SK-N-SH (cell line): ENCODE data around the gene CIDEB. TPM values are rescaled to one million over a fixed set of nuclear protein-coding genes. Genes with fewer than 3 reads are reported as not detected.

ENCODE experiments used
- CTCF ChIA-PET: fragments of 300-600, 350-600 bp; formaldehyde crosslinking; extraction: SDS; loops from one replicate; lab custom pipeline; 2021; lab: Yijun Ruan, JAX
- POLR2A ChIA-PET: fragments of 350-600 bp; sonication (Branson Sonifier 250); formaldehyde crosslinking; extraction: SDS; loops from one replicate; lab custom pipeline; 2020; ENCODE audit warnings: antibody characterized with exemption, inconsistent platforms; lab: Yijun Ruan, JAX
- DNase-seq: peaks from one replicate; pipeline ENCODE4 v3.0.0; 2012
- H2AFZ ChIP-seq: fragments of 200-600 bp; sonication (generic); 2 replicates; pipeline ENCODE4 v1.8.1; 2016; ENCODE audit warnings: antibody characterized with exemption, mild to moderate bottlenecking, low read depth
- H3F3A ChIP-seq: fragments of 200-600 bp; sonication (generic); replicated peaks from 2 replicates; pipeline ENCODE3; 2016; ENCODE audit warnings: antibody characterized with exemption, mild to moderate bottlenecking; ENCODE audit not compliant: insufficient read depth
- H3K27ac ChIP-seq, 2 experiments: fragments of 200-500 bp in 1 of 2; fragments of 200-600 bp in 1 of 2; sonication (Bioruptor generic) in 1 of 2; sonication (generic), shearing (Covaris generic) in 1 of 2; 2 replicates each; pipeline versions ENCODE4 v1.5.1 to v1.6.1; 2014 to 2016; ENCODE audit warnings: low read depth in 2 of 2, inconsistent platforms in 1 of 2, low read length in 1 of 2, mild to moderate bottlenecking in 1 of 2, mixed read lengths in 1 of 2
- H3K27me3 ChIP-seq: fragments of 200-600 bp; sonication (generic), shearing (Covaris generic); 2 replicates; pipeline ENCODE4 v1.6.1; 2016; ENCODE audit warnings: mixed run types; ENCODE audit not compliant: insufficient read depth
- H3K36me3 ChIP-seq, 2 experiments: fragments of 200-500 bp in 1 of 2; fragments of 200-600 bp in 1 of 2; sonication (Bioruptor generic) in 1 of 2; sonication (generic) in 1 of 2; replicated peaks in 1 of 2; 2 replicates each; pipeline versions ENCODE3 to v1.5.1; 2014 to 2016; ENCODE audit warnings: low read length in 1 of 2, mild to moderate bottlenecking in 1 of 2; ENCODE audit not compliant: insufficient read depth in 2 of 2, control insufficient read depth in 1 of 2
- H3K4me1 ChIP-seq, 2 experiments: fragments of 200-500 bp in 1 of 2; fragments of 200-600 bp in 1 of 2; sonication (Bioruptor generic) in 1 of 2; sonication (generic), shearing (Covaris generic) in 1 of 2; 2 replicates each; pipeline versions ENCODE4 v1.5.1 to v1.6.1; 2014 to 2016; ENCODE audit warnings: low read depth in 1 of 2, low read length in 1 of 2, mixed run types in 1 of 2; ENCODE audit not compliant: insufficient read depth in 2 of 2, control insufficient read depth in 1 of 2
- H3K4me2 ChIP-seq: fragments of 200-600 bp; sonication (generic), shearing (Covaris generic); 2 replicates; pipeline ENCODE4 v1.6.1; 2017; ENCODE audit warnings: mixed run types
- H3K4me3 ChIP-seq, 2 experiments: fragments of 200-500 bp in 1 of 2; fragments of 200-600 bp in 1 of 2; sonication (Bioruptor generic) in 1 of 2; sonication (generic), shearing (Covaris generic) in 1 of 2; 2 replicates each; pipeline versions ENCODE4 v1.5.1 to v1.8.1; 2014 to 2016; ENCODE audit warnings: low read depth in 2 of 2, inconsistent platforms in 1 of 2, low read length in 1 of 2, mild to moderate bottlenecking in 1 of 2, mixed read lengths in 1 of 2, moderate library complexity in 1 of 2
- H3K79me2 ChIP-seq: fragments of 200-600 bp; sonication (generic); 2 replicates; pipeline ENCODE4 v1.8.1; 2017; ENCODE audit warnings: mild to moderate bottlenecking; ENCODE audit not compliant: insufficient read depth
- H3K9ac ChIP-seq: fragments of 200-600 bp; sonication (generic); 2 replicates; pipeline ENCODE4 v1.6.1; 2017; ENCODE audit warnings: mixed run types
- H3K9me2 ChIP-seq: fragments of 200-600 bp; sonication (generic); 2 replicates; pipeline ENCODE4 v1.6.1; 2017; ENCODE audit warnings: mixed run types
- H3K9me3 ChIP-seq: fragments of 200-600 bp; sonication (generic); 2 replicates; pipeline ENCODE4 v1.6.1; 2017; ENCODE audit warnings: mixed run types, mild to moderate bottlenecking, moderate library complexity
- H4K20me1 ChIP-seq: fragments of 200-600 bp; sonication (generic); 2 replicates; pipeline ENCODE4 v1.6.1; 2017; ENCODE audit warnings: mild to moderate bottlenecking, mixed run types; ENCODE audit not compliant: insufficient read depth
- EZH2phosphoT487 ChIP-seq: fragments of 200-600 bp; sonication (generic); IDR thresholded peaks from 2 replicates; pipeline ENCODE4 v1.6.1; 2017; ENCODE audit warnings: low read depth, mixed run types, mild to moderate bottlenecking, antibody characterized with exemption, moderate library complexity, borderline replicate concordance
- FOSL2 ChIP-seq: IDR thresholded peaks from 2 replicates; pipeline ENCODE4 v1.4.0; 2012; ENCODE audit warnings: low read depth, mild to moderate bottlenecking, moderate library complexity, borderline replicate concordance
- FOXM1 ChIP-seq: IDR thresholded peaks from 2 replicates; pipeline ENCODE4 v1.4.0; 2012; ENCODE audit warnings: low read depth, mild to moderate bottlenecking
- POLR2AphosphoS5 ChIP-seq: IDR thresholded peaks from 2 replicates; pipeline ENCODE4 v1.6.1; 2012; ENCODE audit warnings: low read depth, low read length
- RAD21 ChIP-seq: IDR thresholded peaks from 2 replicates; pipeline ENCODE4 v1.6.1; 2012; ENCODE audit warnings: mild to moderate bottlenecking, low read length
- TEAD4 ChIP-seq: IDR thresholded peaks from 2 replicates; pipeline ENCODE4 v1.4.0; 2012; ENCODE audit warnings: mild to moderate bottlenecking, borderline replicate concordance; ENCODE audit not compliant: insufficient read depth
- YY1 ChIP-seq: IDR thresholded peaks from 2 replicates; pipeline ENCODE4 v1.4.0; 2012; ENCODE audit warnings: low read depth, mild to moderate bottlenecking
- WGBS: methylation state at CpG from one replicate; pipeline ENCODE4 v1.1.6; 2017; ENCODE audit warnings: low lambda C conversion rate; 5-methylcytosine and 5-hydroxymethylcytosine counted together
- polyA plus RNA-seq, 3 experiments: library from polyadenylated mRNA; depleted of rRNA; stranded (reverse); fragments of >200 nt; gene quantifications; 2 replicates each; pipeline ENCODE4 v1.2.3, GENCODE V29; 2012
- TF ChIP-seq, protein P1 (sequence below): fragments of 150-350 bp; IDR thresholded peaks from 2 replicates; pipeline ENCODE4 v1.6.1; 2017; ENCODE audit warnings: antibody characterized with exemption, low read length, low read depth, borderline replicate concordance
- TF ChIP-seq, protein P2 (sequence below): IDR thresholded peaks from 2 replicates; pipeline ENCODE4 v1.4.0; 2012; ENCODE audit warnings: low read depth

The CIDEB gene
- polyA plus RNA-seq, 1 of the 3 experiments (the other 2 are of a cell fraction) = 0.05 TPM

DNA sequence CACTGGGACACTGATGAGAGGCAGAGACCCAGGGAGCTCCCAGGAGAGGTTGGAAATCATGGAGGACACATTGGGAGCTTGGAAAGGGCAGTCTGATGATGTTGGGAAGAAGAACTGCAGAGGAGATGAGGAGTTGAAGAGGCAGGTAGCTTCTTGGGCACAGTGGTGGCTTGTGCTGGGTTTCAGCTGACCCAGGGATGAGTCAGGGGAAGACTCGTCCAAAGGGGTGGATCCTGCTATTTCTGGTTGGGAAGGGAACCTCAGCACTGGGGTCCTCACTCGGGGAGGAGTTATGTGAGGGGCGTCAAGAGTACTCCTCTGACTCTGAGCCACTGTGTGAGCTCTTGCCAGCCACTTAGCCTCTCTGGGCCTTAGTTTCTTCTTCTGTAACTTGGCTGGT lies 15.6 kb upstream of the CIDEB start:
- no peak overlapping the region for H3K4me2 ChIP-seq
- no peaks in the 10 kb centered on the region for H3K79me2 ChIP-seq
- H3K27me3 ChIP-seq = peaks cover 12% of the 10 kb centered on the region; the same call in 1 of the 2 replicates
- TF ChIP-seq TEAD4 (no peak), FOXM1 (no peak)
- TF ChIP-seq, all 33 proteins: peak for 0
- Histone ChIP-seq H3K4me1 (no peaks in the 10 kb centered on the region), H3F3A (no peaks in the 10 kb centered on the region), H3K9me3 (no peaks in the 10 kb centered on the region), H3K4me3 (no peak overlapping the region), H3K36me3 (no peaks in the 10 kb centered on the region), H3K9me2 (no peaks in the 10 kb centered on the region), H3K27ac (no peak overlapping the region), H4K20me1 (no peaks in the 10 kb centered on the region), H3K9ac (no peak overlapping the region), H2AFZ (no peak overlapping the region)
- no peak for DNase-seq
- CTCF ChIA-PET = interaction anchor here (2.3 to 14.6 kb wide), 4 partner anchors 10 to 113 kb away, joined by 19 to 115 read pairs (median 49); partner anchors contain the start of genes ADCY4, CIDEB, KHNYN and LTB4R
- WGBS = 20% methylated on average over 1 of the region's 3 CpGs
- POLR2A ChIA-PET = no interaction called here

DNA sequence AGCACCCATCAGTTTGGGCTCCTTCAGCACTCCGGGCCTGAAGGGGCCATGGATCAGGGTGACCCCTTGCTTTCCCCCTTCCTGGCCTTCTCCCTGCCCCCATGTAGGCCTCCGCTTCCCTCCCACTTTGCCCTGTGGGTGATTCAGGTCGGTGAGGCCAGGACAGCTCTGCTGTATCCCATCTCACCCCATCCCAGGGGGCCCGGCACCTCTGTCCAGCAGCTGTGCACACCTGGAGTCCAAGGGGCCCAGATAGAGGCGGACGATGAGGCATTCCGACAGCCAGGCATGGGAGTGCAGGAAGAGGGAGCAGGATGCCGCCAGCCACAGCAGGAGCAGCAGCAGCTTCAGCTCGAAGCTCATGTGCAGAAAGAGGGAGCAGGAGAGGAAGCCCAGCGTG lies 14.9 kb upstream of the CIDEB start:
- Histone ChIP-seq H3K4me3 (no peak overlapping the region), H3K9me3 (no peaks in the 10 kb centered on the region), H3K27ac (no peak overlapping the region), H3K9ac (no peak overlapping the region), H3K9me2 (no peaks in the 10 kb centered on the region), H3K36me3 (no peaks in the 10 kb centered on the region), H2AFZ (no peak overlapping the region), H4K20me1 (no peaks in the 10 kb centered on the region), H3F3A (peaks cover 2% of the 10 kb centered on the region), H3K4me1 (0 out of 4 replicates have a peak, but pooled peaks cover 0 to 2% of the 10 kb centered on the region in 2 experiments), H3K4me2 (no peak overlapping the region), H3K79me2 (no peaks in the 10 kb centered on the region), H3K27me3 (peaks cover 12% of the 10 kb centered on the region; the same call in 1 of the 2 replicates)
- TF ChIP-seq RAD21 (no peak), EZH2phosphoT487 (no peak), FOXM1 (no peak), FOSL2 (no peak), YY1 (no peak), POLR2AphosphoS5 (no peak)
- TF ChIP-seq, protein P1, sequence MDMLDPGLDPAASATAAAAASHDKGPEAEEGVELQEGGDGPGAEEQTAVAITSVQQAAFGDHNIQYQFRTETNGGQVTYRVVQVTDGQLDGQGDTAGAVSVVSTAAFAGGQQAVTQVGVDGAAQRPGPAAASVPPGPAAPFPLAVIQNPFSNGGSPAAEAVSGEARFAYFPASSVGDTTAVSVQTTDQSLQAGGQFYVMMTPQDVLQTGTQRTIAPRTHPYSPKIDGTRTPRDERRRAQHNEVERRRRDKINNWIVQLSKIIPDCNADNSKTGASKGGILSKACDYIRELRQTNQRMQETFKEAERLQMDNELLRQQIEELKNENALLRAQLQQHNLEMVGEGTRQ = no peak
- TF ChIP-seq, protein P2, sequence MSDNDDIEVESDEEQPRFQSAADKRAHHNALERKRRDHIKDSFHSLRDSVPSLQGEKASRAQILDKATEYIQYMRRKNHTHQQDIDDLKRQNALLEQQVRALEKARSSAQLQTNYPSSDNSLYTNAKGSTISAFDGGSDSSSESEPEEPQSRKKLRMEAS = no peak
- DNase-seq = no peak
- ChIA-PET CTCF (interaction anchor here (1.1 to 14.6 kb wide), 6 partner anchors 10 to 114 kb away, joined by 3 to 115 read pairs (median 28); partner anchors contain the start of genes ADCY4, CIDEB, KHNYN and LTB4R), POLR2A (no interaction called here)
- 44% methylated on average over 6 of the region's 10 CpGs for WGBS
